Suppressor macrophage treated with lipopolysaccharide for 4 hours (primary cell): ENCODE results near the gene GPR89A.

Experiments used
- DNase-seq: peaks from one replicate; pipeline ENCODE4 v3.0.0-alpha.2; 2020

The GPR89A gene

GRCh38 chr1:145719230-145720079, 111.7 kb downstream of the GPR89A start, which contains the start of gene CD160:
CD160 (plus strand) TSS chr1:145719499; CDS start chr1:145728328, 8,829 bp downstream.
- DNase-seq, result no peak
